NOMO-1 treated with DMSO at 0.1 percent for 48 hours (cell line): ENCODE measurements around the gene UBE4A.
"Not testable (repeated sequence)": the region's sequence is repeated elsewhere in the genome, so short reads cannot be mapped to it uniquely, and the experiment has no call there.

Experiments
- DNase-seq: peaks from one replicate; lab custom pipeline; 2025; ENCODE audit not compliant: unreplicated experiment; lab: John Stamatoyannopoulos, UW

UBE4A gene

DNA sequence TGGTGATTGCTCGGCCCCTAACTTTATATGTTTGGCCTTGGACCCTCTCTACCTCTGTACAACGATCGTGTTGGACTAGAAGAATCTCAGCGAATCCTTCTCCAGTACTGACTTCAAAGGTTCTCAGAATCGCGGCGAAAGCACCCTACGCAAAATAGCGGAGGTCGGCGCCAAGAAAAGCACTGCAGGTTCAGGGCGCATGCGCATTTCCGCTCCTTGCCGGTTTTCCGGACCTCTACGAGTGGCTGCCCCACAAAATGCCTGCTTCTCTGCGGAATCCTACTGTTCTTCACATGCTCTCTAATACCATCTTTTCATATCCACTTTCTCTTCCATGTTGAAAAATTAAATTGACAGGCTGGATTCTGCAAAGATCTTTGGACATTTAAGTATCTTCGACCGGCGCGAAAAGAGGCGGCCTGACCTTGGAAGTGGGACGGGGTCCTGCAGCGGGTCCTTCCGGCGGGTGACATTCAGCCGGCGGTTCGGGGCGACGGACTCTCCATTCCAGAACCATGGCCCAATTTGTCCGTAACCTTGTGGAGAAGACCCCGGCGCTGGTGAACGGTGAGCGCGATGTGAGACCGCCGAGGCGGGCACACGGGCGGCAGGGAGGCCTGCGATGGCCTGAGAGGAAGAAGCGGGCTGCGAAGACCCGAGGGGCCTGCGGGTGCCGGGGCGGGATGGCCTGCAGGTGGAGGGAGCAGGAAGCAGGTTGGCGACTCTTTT lies 41.9 kb downstream of the UBE4A start, which contains the start of gene ATP5MG:
Gene ATP5MG, plus strand, starts transcription at position 456 of the 729 bp plus-strand sequence. Its CDS starts 60 bp downstream, at position 516.
- peak; percentile 83 for DNase-seq

DNA sequence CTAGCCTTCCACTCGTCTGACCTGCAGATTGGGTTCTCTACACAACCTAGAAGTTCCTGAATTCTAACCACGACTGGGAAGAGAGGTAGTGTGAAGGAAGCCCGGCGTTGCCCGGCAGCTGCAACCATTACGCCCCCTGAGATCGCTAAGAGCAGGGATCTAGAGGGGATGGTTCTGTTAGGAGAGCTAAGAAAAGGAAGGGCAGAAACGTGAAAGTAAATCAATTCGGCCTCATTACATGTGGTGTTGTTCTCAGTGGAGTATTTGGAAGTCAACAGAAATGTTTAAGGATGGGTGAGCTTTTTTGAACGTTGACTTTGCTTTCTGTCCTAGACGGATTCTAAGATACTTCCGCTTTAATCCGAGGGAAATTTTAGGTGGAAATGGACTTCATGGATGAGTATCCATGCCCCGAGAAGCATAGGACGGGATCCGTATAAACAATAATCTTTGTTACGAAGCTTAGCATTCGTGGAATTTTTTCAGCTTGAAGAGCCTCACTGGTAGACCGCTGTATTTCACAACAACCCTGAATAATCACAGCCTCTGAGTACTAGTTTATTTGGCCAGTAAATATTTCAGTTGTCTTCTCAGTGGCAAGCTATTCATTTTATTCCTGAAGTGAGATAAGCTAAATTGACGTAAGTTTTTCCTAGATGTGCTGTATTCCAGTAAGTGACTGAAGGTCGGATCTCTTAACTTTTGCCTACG lies 42.6 kb downstream of the UBE4A start:
- DNase-seq, result peak; percentile 31

DNA sequence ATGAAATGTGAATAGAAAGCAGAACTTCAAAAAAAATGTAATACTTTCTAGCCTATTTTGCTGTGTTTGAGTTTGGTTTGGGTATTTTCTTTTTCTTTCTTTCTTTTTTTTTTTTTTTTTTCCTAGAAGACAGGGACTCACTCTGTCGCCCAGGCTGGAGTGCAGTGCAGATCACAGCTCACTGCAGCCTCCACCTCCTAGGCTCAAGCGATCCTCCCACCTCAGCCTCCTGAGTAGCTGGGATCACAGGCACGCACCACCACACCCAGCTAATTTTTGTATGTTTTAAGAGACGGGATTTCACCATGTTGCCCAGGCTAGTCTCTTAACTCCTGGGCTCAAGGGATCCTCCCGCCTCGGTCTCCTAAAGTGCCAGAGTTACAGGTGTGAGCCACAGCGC lies 43.2 kb downstream of the UBE4A start:
- not testable (repeated sequence) for DNase-seq

- no peak for DNase-seq
These were observed 47.3 kb downstream of the UBE4A start for GRCh38 chr11:118406599-118407166.

DNA sequence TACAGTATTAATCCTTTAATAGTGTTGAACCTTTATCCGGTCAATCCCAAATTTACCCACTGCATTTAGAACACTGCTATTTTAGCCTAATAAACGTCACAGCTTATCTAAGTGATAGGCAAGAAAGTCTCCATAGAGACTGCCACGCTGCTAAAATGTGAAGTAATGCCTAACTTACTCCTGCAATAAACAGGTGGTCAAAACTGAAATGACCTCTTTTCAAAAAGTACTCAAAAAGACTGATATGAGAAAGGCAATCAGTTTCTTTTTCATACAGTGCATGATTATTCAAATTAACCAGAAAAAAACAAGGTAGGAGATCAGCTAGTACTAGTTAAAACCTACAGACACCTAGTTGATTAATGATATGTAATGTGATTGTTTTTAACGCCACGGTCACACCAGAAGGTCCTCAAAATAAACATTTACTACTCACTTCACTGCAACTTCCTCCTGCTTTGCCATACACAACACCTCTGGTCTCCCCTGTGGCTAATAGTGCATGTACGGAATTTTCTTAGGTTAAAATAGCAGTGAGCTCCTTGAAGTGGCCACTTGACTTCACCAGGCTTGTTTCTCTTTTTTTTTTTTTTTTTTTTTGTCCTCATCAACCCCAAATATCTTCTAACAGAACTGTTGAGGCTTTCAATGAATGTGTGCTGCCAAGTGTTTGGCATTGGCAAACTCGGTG lies 50.8 kb downstream of the UBE4A start:
- no peak for DNase-seq

DNA sequence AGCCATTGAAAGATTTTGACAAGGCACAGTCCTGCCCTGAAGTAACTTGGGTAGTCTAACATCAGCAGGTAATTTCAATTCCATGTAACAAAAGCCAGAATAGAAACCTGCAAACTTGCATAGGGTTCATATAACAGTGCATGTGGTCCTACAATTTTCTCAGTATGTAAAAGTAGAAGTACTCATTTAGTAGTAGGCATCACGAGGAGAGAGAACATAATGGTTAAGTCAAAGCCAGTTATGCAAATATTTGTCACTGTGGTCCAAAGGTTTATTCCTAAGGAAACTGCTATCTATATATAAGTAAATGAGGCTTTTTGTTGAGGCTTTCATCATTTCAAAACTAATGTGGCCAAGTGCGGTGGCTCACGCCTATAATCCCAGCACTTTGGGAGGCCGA lies 52.1 kb downstream of the UBE4A start:
- no peak for DNase-seq

GRCh38 chr11:118412921-118413320 lies 53.5 kb downstream of the UBE4A start:
- no peak for DNase-seq

DNA sequence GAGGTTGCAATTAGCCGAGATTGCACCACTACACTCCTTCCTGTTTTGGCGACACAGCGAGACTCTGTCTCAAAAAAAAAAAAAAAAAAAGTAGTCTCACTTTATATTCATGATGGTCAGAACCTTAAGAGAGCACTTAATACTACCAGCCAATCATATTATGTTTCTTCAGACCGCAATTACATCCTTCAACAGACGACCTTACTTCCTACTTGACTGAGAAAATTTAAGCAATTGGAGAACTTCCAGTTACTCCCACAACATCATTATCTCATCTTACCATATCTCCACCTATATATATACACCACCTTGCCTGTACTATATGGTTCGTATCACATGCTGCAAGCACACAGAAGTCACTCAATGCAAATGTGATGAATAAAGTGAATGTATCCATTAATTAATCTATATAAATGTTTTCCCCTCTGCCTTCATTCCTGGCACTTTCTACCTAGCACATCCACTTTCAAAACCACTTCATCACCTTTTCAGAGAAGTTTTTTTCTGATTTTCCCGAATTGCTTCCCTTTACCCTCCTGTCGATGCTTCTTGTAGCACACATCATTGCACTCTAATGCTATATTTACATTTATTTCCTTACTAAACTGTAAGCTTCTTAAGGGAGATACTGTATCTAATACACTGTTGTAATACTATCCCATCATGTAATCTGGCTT lies 55.8 kb downstream of the UBE4A start:
- no peak for DNase-seq

DNA sequence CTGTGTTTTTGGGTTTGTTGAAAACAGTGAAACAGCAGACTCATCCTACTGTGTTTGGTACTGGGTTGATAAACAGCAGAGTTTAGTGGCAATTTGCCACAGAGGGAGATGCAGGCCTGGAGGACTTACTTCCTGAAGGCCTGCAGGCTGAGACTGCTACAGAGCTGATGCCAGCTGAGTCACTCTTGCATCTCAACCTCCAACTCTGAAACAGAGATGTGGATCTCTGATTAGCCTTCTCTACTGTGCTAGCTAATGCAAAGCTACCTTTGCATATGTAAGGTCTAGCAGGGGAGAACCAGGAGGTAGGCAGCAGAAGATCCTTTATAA lies 56.3 kb downstream of the UBE4A start:
- no peak for DNase-seq

DNA sequence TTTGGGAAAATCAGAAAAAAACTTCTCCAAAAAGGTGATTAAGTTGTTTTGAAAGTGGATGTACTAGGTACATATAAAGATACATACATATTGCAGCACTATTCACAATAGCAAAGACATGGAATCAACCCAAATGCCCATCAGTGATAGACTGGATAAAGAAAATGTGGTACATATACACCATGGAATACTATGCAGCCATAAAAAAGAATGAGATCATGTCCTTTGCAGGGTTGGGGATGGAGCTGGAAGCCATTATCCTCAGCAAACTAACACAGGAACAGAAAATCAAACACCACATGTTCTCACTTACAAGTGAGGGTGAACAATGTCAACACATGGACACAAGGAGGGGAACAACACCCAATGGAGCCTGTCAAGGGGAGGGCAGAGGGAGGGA lies 57.5 kb downstream of the UBE4A start:
- DNase-seq, result not testable (repeated sequence)

DNA sequence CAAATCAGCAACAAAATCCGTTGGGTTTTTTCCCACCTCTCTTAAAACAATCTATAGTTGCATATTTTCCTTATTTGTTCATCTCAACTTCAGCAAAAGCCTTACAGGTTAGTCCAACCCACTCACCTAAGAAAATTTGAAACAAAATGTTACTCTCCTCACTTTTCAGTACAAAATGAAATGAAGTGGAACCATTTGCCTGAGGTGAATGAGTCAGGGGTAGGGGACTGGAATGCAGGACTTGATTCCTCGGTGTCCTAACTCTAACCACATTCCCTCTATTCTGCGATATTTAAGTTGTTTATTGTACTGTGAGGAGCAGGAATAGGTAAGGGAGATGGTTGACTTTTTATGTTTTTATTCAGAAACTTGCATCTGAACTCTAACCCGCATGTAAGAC lies 58.4 kb downstream of the UBE4A start:
- DNase-seq, result no peak

- no peak for DNase-seq
These were observed 59.4 kb downstream of the UBE4A start for GRCh38 chr11:118418766-118419165.

DNA sequence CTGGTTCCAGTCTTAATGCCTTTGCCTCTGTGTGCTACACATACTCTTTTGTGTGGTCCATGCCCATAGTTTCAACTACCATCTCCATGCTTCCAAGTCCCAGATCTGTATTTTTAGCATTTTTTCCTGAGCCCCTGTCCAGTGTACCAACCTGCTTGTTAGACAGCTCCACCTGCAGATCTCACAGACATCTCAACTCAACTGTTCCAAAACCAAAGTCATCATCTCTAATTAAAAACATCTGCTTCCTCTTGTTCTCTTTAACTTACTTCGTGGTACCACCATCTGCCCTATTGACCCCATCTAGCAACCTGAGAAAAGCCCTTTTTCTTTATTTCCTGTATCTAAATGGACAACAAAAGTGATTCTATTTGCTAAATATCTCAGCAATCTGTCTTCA lies 68.3 kb downstream of the UBE4A start:
- DNase-seq, result no peak

- DNase-seq, result no peak
These were observed 71.6 kb downstream of the UBE4A start for GRCh38 chr11:118430956-118431355.

DNA sequence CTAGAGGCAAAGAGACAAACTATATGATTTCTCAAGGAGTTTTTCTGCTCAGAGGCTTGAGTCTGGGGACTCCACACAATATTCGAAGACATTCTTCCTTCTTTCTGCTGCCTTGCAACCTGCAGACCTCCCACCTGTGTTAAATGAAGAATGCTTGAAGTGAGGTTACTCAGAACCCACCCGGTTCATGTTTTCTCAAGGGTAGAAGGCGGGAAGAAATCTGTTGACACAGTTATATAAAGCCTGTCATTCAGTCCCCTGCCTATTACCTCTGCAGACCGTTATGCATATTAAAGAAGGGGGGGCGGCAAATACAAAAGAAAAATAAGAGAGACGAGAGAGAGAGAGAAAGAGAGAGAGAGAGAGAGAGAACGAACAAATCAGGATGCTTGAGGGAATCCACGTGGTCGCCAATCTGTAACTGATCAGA lies 74.7 kb downstream of the UBE4A start:
- no peak for DNase-seq

GRCh38 chr11:118434553-118435289 lies 75.3 kb downstream of the UBE4A start:
- DNase-seq, result peak; percentile 16

DNA sequence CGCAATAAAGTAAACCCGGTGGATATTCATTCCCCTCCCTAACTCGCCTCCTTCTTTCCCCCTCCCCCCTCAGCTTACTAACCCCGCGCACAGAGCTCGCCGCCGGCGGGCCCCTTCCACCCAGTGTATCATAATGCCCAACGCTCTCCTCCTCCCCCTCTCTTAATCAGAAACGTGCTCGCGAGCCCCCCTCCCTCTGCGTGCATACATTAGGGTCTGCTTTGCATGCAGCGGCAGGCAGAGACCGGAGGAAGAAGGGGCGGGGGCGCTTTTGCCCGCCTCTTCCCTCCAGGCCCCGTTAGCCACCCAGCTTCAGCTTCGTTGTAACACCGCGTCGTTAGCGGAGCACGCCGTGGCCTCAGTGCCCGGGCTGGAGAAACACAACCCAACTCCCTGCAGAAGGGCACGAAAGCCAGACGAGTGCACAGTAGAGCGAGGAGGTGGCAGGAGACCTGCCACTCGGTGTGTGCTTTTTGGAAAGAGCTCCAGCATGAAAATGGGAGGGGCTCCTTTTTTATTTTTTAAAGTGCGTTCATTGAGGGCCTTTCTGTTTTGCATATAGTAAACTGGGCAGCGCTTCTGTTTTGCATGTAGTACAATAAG lies 76.0 kb downstream of the UBE4A start:
- DNase-seq, result peak; percentile 52

DNA sequence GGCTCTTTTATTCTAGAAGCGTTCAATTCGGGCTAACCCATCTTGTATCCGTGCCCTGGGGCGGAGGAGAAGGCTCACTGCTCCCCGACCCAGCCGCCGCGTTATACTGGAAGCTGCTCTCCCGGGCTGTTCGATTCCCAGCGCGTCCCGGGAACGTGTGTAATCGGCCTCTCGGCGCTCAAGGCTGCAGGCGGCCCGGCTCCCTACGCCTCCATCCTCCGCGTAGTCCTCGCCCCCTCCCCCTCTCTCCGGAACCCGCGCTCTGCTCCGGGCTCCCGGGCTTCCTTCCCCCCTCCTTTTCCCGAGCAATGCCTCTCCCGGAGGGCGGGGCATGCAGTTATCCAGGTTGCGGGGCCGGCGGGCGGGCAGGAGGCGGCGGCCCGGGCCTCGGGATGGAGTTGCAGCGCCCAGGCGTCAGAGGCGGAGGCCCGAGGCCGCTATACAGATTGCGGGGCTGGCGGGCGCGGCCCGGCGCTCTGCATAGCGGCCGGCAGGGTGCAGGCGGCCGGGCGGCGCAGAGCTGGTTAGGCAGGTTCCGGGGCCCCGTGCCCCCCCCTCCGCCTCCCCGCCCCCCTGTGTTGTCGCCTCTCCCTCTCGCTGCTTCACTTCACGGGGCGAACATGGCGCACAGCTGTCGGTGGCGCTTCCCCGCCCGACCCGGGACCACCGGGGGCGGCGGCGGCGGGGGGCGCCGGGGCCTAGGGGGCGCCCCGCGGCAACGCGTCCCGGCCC lies 76.7 kb downstream of the UBE4A start, which contains the start of gene KMT2A:
Gene KMT2A, plus strand, starts transcription at position 600 of the 732 bp plus-strand sequence. Its CDS starts 21 bp downstream, at position 621.
- peak; percentile 87 for DNase-seq

DNA sequence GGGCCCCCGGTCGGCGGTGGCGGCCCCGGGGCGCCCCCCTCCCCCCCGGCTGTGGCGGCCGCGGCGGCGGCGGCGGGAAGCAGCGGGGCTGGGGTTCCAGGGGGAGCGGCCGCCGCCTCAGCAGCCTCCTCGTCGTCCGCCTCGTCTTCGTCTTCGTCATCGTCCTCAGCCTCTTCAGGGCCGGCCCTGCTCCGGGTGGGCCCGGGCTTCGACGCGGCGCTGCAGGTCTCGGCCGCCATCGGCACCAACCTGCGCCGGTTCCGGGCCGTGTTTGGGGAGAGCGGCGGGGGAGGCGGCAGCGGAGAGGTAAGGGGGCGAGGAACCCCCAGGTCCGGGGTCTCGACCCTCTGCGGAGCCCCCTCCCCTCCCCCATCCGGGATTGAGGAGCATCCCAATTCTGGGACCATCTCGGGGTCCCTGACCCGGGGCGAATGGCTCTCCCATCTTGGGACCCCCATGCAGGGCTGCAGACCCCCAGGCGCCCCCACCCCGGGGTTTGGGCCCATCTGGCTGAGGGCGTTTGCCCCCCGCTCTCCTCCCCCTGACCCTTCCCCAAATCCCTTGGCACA lies 77.3 kb downstream of the UBE4A start:
- DNase-seq, result no peak
